GM23248 (cell line): Measurements from ENCODE around the gene MMP17.

Experiments
- EZH2 ChIP-seq: fragments of 200-600 bp; sonication (generic); IDR thresholded peaks from 2 replicates; pipeline ENCODE4 v1.6.1; 2018; ENCODE audit warnings: antibody characterized with exemption, mild to moderate bottlenecking; ENCODE audit not compliant: insufficient read depth, poor library complexity, severe bottlenecking
- EZH2phosphoT487 ChIP-seq: fragments of 200-600 bp; sonication (generic); IDR thresholded peaks from 2 replicates; pipeline ENCODE4 v1.6.1; 2018; ENCODE audit warnings: antibody characterized with exemption, moderate library complexity, mild to moderate bottlenecking, low read depth; ENCODE audit not compliant: insufficient read depth

GRCh38 chr12:131843527-131843926 is 15.3 kb downstream of the MMP17 start:
- TF ChIP-seq EZH2phosphoT487 = no peak
- TF ChIP-seq EZH2 = no peak
